ENCODE measurements around the gene SLC34A3. TPM values are rescaled to one million over a fixed set of nuclear protein-coding genes. Genes with fewer than 3 reads are reported as not detected.
A peak's percentile ranks its signal among the peaks of the same experiment; 100 is the strongest.

Gene SLC34A3
- total RNA-seq, 1 experiment from 2014 or later = 0.26 TPM

DNA sequence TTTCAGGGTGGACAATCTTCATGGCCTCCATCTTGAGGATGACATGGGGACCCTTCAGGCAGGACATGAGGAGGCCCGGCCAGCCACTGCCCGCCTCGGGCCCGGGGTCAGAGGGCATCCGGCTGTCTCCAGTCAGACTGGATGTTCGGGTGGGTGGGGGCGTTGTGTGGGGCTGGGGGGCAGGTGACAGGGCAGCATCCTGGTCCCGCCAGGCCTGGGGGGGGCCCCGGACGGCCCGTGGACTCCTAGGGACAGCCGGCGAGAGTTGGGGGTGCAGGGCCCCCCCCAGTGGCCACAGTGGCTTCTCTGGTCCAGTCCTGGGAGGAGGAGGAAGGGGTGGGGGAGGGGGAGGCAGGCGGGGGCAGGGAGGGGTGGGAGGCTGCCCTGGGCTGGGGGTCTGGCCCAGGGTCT is 9.6 kb upstream of the SLC34A3 start:
- no peak for DNase-seq
- Mint-ChIP-seq H3K4me3 (ENCODE audit: low read depth, unreplicated experiment) (no peak overlapping the region), H3K36me3 (ENCODE audit: insufficient read depth, unreplicated experiment) (peaks cover 48% of the 10 kb centered on the region), H3K9me3 (ENCODE audit: low read depth, unreplicated experiment) (no peaks in the 10 kb centered on the region), H3K27me3 (ENCODE audit: unreplicated experiment) (no peaks in the 10 kb centered on the region), H3K4me1 (ENCODE audit: low read depth, unreplicated experiment) (peaks cover 1% of the 10 kb centered on the region), H3K27ac (ENCODE audit: unreplicated experiment) (no peak overlapping the region)
- BruUV-seq (replicated peaks) = no TSS peak
- CTCF ChIA-PET = no interaction called here
- TF ChIP-seq, protein P1, sequence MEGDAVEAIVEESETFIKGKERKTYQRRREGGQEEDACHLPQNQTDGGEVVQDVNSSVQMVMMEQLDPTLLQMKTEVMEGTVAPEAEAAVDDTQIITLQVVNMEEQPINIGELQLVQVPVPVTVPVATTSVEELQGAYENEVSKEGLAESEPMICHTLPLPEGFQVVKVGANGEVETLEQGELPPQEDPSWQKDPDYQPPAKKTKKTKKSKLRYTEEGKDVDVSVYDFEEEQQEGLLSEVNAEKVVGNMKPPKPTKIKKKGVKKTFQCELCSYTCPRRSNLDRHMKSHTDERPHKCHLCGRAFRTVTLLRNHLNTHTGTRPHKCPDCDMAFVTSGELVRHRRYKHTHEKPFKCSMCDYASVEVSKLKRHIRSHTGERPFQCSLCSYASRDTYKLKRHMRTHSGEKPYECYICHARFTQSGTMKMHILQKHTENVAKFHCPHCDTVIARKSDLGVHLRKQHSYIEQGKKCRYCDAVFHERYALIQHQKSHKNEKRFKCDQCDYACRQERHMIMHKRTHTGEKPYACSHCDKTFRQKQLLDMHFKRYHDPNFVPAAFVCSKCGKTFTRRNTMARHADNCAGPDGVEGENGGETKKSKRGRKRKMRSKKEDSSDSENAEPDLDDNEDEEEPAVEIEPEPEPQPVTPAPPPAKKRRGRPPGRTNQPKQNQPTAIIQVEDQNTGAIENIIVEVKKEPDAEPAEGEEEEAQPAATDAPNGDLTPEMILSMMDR (IDR thresholded peaks at IDR 0.05; ENCODE audit: unreplicated experiment) = no peak
- intact Hi-C loops (cut with micrococcal nuclease; ENCODE audit: unreplicated experiment) = no loop called here

DNA sequence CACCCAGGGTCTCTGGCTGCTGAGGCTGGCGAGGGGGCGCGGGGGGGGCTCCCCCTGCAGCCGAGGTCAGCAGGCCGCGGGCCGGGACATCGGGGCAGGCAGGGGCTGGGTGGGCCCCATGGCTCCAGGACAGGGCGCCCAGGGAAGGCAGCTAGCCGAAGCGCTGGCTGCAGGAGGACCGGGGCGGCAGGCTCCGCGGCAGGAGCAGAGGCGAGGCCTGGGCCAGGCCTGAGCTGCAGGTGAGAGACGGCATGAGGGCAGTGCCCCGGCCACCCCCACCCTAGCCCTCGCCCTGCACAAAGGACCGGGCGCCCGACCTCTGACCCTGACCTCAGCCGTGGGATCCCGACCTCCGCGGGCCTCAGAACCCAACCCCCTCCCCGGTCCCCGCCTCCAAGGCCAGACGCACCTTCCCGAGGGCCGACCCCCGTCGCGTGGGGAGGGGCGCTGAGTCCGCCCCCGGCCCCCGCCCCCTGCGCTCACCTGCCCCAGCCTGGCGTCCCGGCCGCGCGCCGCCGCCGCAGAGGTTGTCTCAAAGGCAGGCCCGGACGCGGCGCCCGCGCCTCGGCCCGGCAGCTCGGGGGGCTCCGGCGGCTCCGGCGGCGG is 9.1 kb upstream of the SLC34A3 start:
- TF ChIP-seq, protein P1 (IDR thresholded peaks at IDR 0.05; ENCODE audit: unreplicated experiment) = no peak
- CTCF ChIA-PET = interaction anchor here (0.5 kb wide), 1 partner anchor 45 kb away, joined by 3 read pairs; no protein-coding TSS in a partner anchor
- no peak for DNase-seq
- intact Hi-C loops (cut with micrococcal nuclease; ENCODE audit: unreplicated experiment) = no loop called here
- no peaks in the 10 kb centered on the region for H3K9me3 Mint-ChIP-seq (ENCODE audit: low read depth, unreplicated experiment)
- H3K4me1 Mint-ChIP-seq (ENCODE audit: low read depth, unreplicated experiment) = peaks cover 6% of the 10 kb centered on the region
- H3K36me3 Mint-ChIP-seq (ENCODE audit: insufficient read depth, unreplicated experiment) = peaks cover 50% of the 10 kb centered on the region
- H3K4me3 Mint-ChIP-seq (ENCODE audit: low read depth, unreplicated experiment) = no peak overlapping the region
- no TSS peak for BruUV-seq (replicated peaks)
- H3K27me3 Mint-ChIP-seq (ENCODE audit: unreplicated experiment) = no peaks in the 10 kb centered on the region
- H3K27ac Mint-ChIP-seq (ENCODE audit: unreplicated experiment) = no peak overlapping the region

DNA sequence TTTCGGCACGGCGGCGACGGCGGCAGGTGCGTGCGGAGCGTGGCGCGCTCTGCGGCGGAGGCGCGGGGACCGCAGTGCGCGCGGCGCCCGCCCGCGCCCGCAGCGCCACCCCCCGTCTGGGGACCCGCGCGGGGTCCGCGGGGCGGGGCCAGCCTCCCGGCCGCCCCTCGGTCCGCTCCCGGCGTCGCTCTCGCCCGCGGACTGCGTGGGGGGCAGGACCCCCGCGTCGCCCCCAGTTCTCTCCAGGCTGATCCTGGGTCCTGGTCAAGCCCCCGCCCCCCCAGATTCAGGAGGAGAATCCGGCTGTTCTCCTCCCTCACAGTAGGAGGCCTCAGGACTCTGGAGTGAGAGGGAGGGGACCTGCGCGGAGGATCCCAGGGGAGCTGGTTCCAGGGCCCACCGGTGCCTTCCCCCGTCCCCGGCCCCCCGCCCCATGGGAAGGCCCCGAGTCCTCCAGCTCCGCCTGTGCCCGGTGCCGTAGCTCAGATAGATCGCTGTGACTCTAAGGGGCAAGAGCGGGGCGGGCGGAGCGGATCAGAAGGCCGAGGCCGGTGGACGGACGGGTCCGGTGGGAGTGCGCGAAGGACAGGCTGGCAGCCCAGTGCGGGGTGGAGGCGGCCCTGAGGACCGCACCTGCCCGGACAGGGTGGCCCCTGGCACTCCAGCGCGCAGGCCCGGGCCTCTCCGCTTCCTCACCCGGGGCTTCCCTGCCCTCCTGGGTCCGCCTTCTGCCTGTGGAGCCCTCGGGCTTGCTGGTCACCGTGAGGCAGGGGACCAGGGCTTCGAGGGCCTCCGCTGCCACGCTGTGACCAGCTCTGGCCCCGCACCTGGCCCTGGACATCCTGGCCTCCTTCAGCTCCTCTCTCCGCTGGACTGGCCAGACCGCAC is 8.3 kb upstream of the SLC34A3 start, which contains the start of gene RNF208:
Gene RNF208, minus strand, starts transcription at position 51 of the 888 bp plus-strand sequence. CDS start 1,028 bp downstream, outside the sequence.
- H3K27me3 Mint-ChIP-seq (ENCODE audit: unreplicated experiment) = no peaks in the 10 kb centered on the region
- H3K9me3 Mint-ChIP-seq (ENCODE audit: low read depth, unreplicated experiment) = no peaks in the 10 kb centered on the region
- intact Hi-C loops (cut with micrococcal nuclease; ENCODE audit: unreplicated experiment) = no loop called here
- peak within 1 kb of the TSS; percentile 70 for H3K4me3 Mint-ChIP-seq (ENCODE audit: low read depth, unreplicated experiment)
- H3K36me3 Mint-ChIP-seq (ENCODE audit: insufficient read depth, unreplicated experiment) = peaks cover 51% of the 10 kb centered on the region
- CTCF ChIA-PET = interaction anchor here (0.5 to 1.4 kb wide), 7 partner anchors 8 to 60 kb away, joined by 3 to 5 read pairs (median 3); partner anchors contain the start of gene TPRN
- peak within 1 kb of the TSS; percentile 69 for H3K27ac Mint-ChIP-seq (ENCODE audit: unreplicated experiment)
- no TSS peak for BruUV-seq (replicated peaks)
- TF ChIP-seq, protein P1 (IDR thresholded peaks at IDR 0.05; ENCODE audit: unreplicated experiment) = no peak
- peaks cover 13% of the 10 kb centered on the region for H3K4me1 Mint-ChIP-seq (ENCODE audit: low read depth, unreplicated experiment)
- no peak for DNase-seq

DNA sequence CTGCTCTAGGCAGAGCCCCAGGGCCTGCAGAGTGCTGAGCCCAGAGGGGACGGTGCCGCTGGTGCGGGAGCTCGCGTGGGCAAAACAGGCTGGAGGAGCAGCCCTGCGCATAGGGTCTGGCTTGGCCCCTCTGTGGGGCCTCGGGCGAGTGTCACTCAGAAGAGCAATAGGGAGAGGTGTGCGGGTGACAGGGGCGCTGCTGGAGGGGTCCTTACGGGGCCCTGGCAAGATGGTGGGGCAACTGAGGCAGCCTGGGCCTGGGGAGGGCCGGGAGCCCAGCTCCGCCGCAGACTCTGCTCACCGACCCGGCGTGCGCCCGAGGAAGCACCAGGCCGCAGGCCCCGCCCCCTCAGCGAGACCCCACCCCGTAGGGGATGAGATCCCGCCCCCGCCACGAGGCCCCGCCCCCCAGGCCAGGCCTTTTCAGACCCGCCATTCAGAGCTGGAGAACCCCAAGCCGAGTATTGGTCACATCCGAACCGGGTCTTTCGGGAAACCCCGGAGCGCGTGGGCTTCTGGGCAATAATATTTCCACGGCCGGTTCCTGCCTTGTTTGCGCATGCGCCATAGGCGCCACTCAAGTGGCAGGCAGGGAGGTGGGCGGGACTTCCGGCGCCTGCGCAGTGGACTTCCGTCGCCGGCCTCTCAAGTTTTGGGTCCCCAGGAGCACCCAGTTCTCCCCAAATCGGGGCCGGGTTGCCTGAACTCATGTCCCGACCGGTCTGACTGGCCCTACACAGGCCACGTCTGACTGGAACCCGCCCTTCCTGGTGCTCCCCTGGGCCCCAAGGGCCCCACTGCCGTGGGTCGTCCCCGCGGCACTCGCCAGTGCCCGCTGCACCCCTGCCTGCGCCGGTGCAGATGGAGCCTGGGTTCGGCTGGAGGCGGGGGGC is 7.4 kb upstream of the SLC34A3 start:
- intact Hi-C loops (cut with micrococcal nuclease; ENCODE audit: unreplicated experiment) = no loop called here
- peaks cover 49% of the 10 kb centered on the region for H3K36me3 Mint-ChIP-seq (ENCODE audit: insufficient read depth, unreplicated experiment)
- peak overlapping the region; percentile 69 for H3K27ac Mint-ChIP-seq (ENCODE audit: unreplicated experiment)
- peaks cover 19% of the 10 kb centered on the region for H3K4me1 Mint-ChIP-seq (ENCODE audit: low read depth, unreplicated experiment)
- CTCF ChIA-PET = interaction anchor here (0.6 to 1.4 kb wide), 11 partner anchors 9 to 1172 kb away, joined by 3 to 8 read pairs (median 4); partner anchors contain the start of gene TPRN
- DNase-seq = peak; percentile 92
- H3K9me3 Mint-ChIP-seq (ENCODE audit: low read depth, unreplicated experiment) = no peaks in the 10 kb centered on the region
- BruUV-seq (replicated peaks) = no TSS peak
- TF ChIP-seq, protein P1 (IDR thresholded peaks at IDR 0.05; ENCODE audit: unreplicated experiment) = no peak
- no peaks in the 10 kb centered on the region for H3K27me3 Mint-ChIP-seq (ENCODE audit: unreplicated experiment)
- peak overlapping the region; percentile 70 for H3K4me3 Mint-ChIP-seq (ENCODE audit: low read depth, unreplicated experiment)
